Measurements from ENCODE around the gene HGD.
"Not testable (repeated sequence)": the region's sequence is repeated elsewhere in the genome, so short reads cannot be mapped to it uniquely, and the experiment has no call there.

Gene HGD

GRCh38 chr3:120642368-120642948 is 39.6 kb downstream of the HGD start:
- in situ Hi-C loops (cut with HindIII; ENCODE audit: low sequenced_read_pairs), result no loop called here
- TF ChIP-seq CTCF (IDR thresholded peaks at IDR 0.05; ENCODE audit: low read depth, low read length, missing control alignments), result no peak
- no peak for DNase-seq (ENCODE audit: low read depth)
- H3K4me3 ChIP-seq (ENCODE audit: low read depth, low read length), result no peak overlapping the region

- H3K4me3 ChIP-seq (ENCODE audit: low read depth, low read length), result no peak overlapping the region
- in situ Hi-C loops (cut with HindIII; ENCODE audit: low sequenced_read_pairs), result no loop called here
- TF ChIP-seq CTCF (IDR thresholded peaks at IDR 0.05; ENCODE audit: low read depth, low read length, missing control alignments), result no peak
- DNase-seq (ENCODE audit: low read depth), result no peak
These were observed 40.3 kb downstream of the HGD start for GRCh38 chr3:120641696-120642246.

GRCh38 chr3:120640231-120640630 is 41.8 kb downstream of the HGD start:
- TF ChIP-seq CTCF (IDR thresholded peaks at IDR 0.05; ENCODE audit: low read depth, low read length, missing control alignments), result no peak
- H3K4me3 ChIP-seq (ENCODE audit: low read depth, low read length), result no peak overlapping the region
- in situ Hi-C loops (cut with HindIII; ENCODE audit: low sequenced_read_pairs), result no loop called here
- no peak for DNase-seq (ENCODE audit: low read depth)

GRCh38 chr3:120638820-120639219 is 43.2 kb downstream of the HGD start:
- H3K4me3 ChIP-seq (ENCODE audit: low read depth, low read length); DNase-seq (ENCODE audit: low read depth); in situ Hi-C loops (cut with HindIII; ENCODE audit: low sequenced_read_pairs): not testable (repeated sequence)

- no peak for DNase-seq (ENCODE audit: low read depth)
- no peak overlapping the region for H3K4me3 ChIP-seq (ENCODE audit: low read depth, low read length)
- no peak for TF ChIP-seq CTCF (IDR thresholded peaks at IDR 0.05; ENCODE audit: low read depth, low read length, missing control alignments)
- in situ Hi-C loops (cut with HindIII; ENCODE audit: low sequenced_read_pairs), result no loop called here
These were observed 44.0 kb downstream of the HGD start for GRCh38 chr3:120637851-120638559.

GRCh38 chr3:120636795-120637401 is 45.1 kb downstream of the HGD start:
- no peak for DNase-seq (ENCODE audit: low read depth)
- TF ChIP-seq CTCF (IDR thresholded peaks at IDR 0.05; ENCODE audit: low read depth, low read length, missing control alignments), result no peak
- in situ Hi-C loops (cut with HindIII; ENCODE audit: low sequenced_read_pairs), result no loop called here
- H3K4me3 ChIP-seq (ENCODE audit: low read depth, low read length), result no peak overlapping the region

GRCh38 chr3:120634539-120634938 is 47.5 kb downstream of the HGD start:
- TF ChIP-seq CTCF (IDR thresholded peaks at IDR 0.05; ENCODE audit: low read depth, low read length, missing control alignments), result no peak
- in situ Hi-C loops (cut with HindIII; ENCODE audit: low sequenced_read_pairs), result no loop called here
- H3K4me3 ChIP-seq (ENCODE audit: low read depth, low read length), result no peak overlapping the region
- DNase-seq (ENCODE audit: low read depth), result no peak
